Fibroblast of skin of right quadriceps (primary cell): Measurements from ENCODE around the gene ZMAT3.
A peak's percentile ranks its signal among the peaks of the same experiment; 100 is the strongest.

ENCODE experiments used
- DNase-seq: peaks from one replicate; pipeline ENCODE4 v3.0.0-alpha.2; 2013

Gene ZMAT3, protein sequence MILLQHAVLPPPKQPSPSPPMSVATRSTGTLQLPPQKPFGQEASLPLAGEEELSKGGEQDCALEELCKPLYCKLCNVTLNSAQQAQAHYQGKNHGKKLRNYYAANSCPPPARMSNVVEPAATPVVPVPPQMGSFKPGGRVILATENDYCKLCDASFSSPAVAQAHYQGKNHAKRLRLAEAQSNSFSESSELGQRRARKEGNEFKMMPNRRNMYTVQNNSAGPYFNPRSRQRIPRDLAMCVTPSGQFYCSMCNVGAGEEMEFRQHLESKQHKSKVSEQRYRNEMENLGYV

DNA sequence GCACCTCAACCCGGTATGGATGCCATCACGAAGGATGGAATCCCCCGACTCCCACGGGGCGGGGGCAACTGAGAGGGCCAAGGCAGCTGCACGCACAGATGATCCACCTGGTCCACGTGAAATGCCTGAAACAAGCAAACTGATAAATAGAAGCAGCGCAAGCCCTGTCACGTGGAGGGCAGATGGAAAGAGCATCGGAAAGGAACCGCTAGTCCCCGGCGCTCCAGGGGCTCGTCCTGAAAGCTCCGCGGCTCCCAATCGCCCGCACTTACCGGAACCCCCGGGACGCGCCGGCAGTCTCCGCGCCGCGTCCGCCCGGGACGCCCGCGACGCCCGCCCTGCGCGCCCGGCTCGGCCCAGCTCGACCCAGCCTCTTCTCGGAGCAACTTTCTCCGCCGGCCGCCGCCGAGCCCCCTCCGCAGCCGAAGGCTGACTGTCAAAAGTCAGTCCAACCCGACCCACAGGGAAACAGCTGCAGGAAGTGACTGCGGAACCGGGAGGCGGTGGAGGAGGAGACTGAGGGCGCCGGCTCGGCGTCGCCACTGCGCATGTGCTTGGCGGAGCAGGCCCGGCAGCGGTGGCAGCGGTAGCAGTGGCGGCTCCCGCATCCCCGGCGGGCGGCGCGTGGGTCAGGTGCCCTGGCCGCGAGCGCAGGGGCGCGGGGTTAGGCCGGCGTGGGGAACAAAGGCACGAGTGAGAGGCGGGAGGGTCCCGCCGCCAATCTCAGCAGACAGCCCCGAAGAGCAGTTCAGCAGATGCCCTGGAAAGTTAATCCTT lies at the start of gene ZMAT3:
ZMAT3 (minus strand) TSS at position 487 of the 777 bp plus-strand sequence. CDS start 4,057 bp downstream, outside the sequence.
- DNase-seq: peak; percentile 78

DNA sequence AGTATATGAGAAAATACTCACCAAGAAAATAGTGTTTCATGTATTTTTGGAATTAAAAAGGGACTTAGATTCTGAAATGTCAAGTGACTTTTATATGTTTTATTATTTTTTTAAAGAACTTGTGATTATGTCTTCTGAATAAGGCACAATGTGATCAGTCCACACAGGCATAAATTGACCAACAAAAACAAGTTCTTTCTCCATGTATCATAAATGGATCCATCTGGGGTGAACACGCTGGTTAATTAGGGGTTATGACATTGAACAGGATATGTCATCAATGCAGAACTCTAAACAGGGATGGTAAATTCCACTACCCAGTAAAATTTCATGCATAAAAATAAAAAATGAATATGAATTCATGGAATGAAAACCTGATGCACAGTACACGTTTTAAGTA lies 45.2 kb upstream of the ZMAT3 start:
- no peak for DNase-seq

DNA sequence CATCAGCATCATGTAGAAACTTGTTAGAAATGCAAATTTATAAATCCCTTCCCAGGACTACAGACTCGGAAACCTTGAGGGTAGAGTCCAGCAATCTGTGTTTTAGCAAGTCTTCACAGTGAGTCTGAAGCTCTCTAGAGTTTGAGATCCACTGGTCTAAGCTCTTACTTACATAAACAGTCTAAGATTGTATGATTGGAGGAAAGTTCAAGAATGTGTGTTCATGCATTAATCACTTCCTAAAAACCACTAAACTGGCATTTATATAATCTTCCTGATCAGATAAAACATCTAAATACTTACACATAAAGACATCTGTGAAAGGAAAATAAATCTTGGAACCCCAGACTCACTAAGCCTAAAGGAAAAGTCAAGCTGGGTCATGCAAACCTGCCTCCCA lies 43.8 kb upstream of the ZMAT3 start:
- DNase-seq: peak; percentile 55

DNA sequence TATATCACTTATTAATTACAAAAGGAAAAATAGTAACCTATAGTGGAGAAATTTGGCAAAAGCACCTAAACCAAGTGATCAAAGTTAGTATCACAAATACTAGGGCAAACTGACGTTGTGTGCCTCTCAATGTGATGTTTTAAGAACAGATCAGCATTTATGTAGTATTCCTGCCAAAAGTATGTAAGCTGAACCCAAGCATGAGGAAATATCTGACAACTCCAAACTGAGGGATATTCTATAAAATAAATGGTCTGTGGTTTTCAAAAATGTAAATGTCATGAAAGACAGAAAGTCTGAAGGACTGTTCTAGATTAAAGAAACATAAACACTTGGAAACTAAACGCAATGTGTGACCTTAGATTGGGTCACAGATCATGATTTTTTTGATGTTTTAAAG lies 42.3 kb upstream of the ZMAT3 start:
- DNase-seq: peak; percentile 66

DNA sequence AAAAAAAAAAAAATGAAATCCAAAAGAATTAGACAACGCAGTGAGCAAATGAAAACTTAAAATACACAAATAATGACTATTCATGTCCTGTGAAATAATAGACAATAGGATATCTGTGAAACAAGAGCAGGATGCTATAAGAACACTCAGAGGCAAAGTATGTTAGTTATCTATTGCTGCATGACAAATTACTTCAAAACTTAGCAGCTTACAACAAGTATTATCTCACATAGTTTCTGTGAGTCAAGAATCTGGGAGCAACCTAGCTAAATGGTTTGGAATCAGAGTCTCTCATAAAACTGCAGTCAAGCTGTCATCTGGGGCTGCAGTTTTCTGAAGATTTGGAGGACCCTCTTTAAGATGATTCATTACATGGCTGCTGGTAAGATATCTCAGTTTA lies 36.5 kb upstream of the ZMAT3 start:
- peak; percentile 81 for DNase-seq

DNA sequence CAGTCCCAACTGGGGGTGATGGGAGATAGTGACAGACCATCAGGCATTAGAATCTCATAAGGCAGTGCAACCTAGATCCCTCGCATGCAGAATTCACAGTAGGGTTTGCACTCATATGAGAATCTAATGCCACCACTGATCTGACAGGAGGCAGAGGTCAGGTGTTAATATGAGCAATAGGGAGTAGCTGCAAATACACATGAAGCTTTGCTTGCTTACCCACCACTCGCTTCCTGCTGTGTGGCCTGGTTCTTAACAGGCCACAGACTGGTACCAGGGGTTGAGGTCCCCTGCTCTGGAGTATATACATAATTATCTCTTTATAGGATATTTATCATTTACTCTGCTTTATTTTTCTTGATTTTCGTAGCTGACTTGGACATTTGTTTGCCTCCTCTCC lies 36.0 kb upstream of the ZMAT3 start:
- no peak for DNase-seq

DNA sequence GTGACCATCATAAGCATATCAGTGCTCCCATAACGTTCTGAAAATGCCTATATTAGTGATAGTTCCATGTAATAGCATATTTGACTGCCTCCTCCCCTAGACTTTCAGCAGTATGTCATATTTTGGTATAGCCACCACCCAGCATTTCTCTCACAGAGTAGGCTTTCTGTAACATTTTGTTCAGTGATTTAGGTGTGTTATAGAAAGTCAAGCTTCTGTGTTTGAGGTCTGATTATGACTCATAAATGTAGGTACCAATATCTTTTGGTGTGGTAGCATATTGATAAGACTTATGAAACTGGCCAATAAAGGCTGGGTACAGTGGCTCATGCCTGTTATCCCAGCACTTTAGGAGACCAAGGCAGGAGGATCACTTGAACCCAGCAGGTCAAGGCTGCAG lies 34.3 kb upstream of the ZMAT3 start:
- no peak for DNase-seq

DNA sequence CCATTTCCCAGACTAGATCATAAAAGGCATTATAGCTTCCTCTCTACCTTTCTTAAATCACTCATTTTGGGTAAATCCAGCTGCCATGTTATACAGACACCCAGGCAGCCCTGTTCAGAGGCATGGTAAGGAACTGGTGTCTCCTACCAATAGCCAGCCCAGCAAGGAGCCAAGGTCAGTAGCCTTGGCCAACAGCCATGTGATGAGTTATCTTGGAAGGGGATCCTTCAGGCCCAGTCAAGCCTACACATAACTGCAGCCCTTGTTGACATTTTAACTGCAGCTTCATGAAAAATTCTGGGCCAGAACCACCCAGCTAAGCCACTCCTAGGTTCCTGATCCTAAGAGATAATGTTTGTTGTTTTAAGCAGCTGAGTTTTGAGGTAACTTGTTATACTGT lies 29.0 kb upstream of the ZMAT3 start:
- peak; percentile 15 for DNase-seq

DNA sequence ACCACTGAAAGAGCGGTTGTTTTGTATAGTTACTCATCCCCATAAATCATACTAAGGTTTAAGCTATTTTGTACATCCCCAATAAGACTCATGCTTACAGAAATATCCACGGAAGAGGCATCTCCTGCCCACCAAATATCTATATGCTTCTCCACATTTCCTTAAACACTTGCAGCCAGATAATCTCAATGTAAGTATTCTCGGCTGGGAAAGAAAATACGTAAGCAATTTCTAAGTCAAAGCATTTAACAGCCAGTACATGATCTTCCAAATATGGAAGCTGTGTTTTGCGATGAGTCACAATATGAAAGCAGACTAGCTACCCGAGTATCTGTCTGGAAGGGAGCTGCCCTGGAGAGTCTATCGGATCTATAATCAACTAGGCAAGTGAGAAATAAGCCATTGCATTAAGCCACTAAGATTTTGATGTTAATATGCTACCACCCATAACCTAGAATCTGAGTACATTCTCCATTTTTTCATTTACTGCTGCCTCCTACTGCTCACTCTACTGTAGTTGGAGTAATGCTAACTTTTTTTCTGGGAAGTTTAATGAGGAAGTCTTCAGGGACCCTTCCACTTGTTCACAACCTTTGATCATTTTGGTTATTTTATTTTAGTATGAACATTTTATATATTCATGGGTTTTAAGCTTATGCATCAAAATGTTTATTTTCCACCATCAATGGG lies 26.9 kb upstream of the ZMAT3 start:
- DNase-seq: peak; percentile 69

DNA sequence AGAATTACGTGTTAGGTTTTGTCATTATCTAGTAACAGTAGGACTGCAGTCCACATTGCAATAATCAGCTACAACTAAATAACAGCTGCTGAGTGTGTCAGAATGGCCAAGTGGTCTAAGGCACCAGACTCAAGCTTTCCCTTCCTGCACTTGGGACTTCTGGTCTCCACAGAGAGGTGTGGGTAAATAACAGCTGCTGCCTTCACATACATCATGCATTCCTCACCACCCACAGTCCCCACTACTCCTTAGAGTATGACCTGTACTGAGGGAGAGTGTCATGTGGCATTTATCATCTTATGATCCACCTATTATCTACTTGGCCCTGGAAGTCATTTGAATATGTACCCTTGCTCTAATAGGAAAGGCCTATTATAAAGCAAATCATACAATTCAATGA lies 22.2 kb upstream of the ZMAT3 start:
- no peak for DNase-seq

DNA sequence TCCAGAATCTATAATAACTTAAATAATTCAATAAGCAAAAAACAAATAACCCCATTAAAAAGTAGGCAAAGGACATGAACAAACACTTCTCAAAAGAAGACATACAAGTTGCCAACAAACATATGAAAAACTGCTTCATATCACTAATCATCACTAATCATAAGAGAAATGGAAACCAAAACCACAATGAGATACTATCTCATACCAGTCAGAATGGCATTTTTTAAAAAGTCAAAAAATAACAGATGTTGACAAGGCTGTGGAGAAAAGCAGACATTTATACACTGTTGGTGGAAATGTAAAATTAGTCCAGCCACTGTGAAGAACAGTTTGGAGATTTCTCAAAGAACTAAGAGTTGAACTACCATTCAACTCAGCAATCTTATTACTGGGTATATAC lies 19.5 kb upstream of the ZMAT3 start:
- no peak for DNase-seq

DNA sequence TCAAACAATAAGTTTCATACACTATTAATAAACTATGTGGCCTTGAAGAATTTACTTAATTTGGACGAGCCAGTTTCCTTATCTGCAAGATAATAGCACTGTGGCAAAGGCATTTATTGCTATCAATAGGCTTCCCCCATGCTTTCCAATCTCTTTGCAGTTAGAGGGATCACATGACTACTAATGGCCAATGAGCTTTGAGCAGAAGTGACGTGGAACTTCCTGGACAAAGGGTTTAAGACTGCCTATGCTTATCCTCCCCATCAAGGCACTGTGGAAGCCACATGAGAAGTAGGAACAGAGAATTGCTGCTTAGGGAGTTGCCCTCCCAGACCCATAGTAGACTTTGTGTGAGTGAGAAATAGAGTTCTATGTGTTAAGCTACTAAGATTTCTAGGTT lies 16.7 kb upstream of the ZMAT3 start:
- no peak for DNase-seq

DNA sequence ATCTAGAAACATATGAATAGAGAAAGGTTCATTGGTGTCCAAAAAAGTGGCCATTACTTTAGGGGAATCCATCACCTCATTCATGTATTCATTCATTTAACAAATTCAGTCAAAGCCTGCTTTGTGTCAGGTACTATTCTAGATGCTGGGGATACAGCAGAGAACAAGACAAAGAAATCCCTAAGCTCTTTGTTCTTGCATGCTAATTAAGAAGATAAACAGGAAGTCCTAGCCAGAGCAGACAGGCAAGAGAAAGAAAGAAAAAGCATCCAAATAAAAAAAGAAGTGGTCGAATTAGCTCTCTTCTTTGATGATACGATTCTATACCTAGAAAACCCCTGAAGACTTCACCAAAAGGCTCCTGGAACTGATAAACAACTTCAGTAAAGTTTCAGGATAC lies 12.4 kb upstream of the ZMAT3 start:
- DNase-seq: no peak

DNA sequence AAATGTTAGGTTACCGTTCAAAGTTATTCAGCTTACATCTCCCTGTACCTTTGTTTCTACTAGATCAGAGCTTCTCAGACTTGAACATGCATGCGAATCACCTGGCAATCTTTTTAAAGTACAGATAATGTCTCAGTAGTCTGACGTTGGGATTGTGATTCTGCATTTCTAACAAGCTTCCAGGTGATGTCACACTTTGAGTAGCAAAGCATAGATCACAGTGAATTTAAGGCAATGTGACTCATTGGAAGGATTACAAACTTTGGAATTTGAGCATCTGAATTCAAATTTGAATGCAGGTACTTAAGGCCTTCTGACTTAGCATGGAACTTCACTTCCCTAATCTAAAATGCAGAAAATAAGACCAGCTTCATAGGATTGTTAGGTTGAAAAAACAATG lies 10.8 kb upstream of the ZMAT3 start:
- no peak for DNase-seq

DNA sequence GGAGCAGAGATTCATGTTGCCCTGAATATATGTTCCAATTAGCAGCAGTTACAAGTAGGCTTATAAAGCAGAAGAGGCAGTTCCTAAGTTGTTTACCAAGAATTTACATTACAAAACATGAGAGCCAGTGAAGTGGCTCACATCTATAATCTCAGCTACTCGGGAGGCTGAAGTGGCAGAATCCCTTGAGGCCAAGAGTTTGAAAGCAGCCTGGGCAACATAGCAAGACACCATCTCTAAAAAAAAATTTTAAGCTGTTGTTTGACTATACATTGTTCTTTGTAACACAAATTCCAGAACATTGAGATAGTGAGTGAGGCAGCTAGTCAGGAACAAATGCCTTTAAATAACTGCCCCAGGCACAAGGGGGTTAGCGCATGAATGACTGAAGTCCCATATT lies 10.3 kb upstream of the ZMAT3 start:
- no peak for DNase-seq

DNA sequence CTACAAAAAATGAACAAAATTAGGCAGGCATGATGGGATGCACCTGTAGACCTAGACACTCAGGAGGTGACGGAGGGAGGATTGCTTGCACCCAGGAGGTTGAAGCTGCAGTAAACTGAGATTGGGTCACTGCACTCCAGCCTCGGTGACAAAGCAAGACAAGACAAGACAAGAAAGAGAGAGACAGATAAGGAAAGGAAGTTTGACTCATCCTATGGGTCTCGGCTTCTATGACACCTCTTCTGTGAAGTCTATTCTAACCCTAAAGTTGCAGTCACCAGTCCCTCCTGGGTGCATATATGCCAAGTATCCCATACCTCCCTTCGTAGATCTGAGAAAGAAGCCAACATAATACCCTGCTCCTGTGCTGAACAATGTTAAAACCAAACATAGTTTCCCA lies 7.9 kb upstream of the ZMAT3 start:
- DNase-seq: no peak

DNA sequence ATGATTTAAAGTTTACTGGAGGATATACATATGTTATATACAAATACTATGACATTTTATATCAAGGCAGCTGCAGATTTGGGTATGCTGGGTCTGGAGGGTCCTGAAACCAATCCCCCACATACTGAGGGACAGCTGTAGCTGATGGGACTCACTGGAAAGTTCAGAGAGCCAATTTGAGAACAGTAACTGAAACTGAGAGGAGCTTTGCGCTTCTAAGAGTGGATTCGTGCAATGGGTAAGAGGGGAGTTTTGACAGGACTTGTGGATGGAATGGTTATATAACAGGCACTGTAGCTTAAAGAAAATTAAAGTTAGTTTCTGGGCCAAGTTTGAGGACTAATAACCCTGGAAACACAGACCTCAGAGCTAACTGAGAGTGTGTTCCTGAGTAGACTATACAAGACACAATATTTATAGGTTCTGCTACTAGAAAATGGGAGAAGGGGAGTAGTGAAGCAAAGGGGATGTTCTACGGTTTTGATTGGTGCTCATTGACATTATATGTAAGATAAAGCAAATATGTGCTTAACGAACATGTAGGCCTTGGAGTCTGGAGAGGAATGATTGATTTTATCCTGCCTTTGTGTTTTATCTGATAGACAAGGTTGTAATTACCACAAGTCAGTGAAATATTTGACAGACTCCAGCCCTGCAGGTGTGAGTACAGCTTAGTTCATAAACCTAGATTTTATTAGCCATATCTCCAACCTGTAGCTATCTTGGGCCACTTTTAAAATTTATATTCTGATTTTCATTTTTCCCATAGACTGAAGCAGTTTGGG lies 4.8 kb upstream of the ZMAT3 start:
- DNase-seq: no peak

DNA sequence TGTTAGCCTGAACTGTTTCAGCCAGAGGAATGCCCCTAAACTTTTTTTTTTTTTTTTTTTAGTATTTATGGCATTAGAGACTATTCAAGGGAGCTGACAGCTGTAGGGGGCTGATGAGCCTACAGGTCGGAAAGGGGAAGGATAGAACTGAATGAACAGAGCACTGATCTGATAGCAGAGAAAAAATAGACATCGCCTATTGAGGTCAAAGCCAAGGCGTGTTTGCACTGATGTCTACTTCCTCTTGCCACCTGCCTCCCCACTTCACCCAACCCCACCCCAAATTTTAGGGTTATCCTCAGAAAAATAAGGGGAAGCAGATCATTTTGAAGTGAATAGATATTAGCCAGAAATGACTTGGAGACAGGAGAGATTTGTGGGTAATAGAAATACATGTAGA lies 3.0 kb upstream of the ZMAT3 start:
- DNase-seq: no peak

DNA sequence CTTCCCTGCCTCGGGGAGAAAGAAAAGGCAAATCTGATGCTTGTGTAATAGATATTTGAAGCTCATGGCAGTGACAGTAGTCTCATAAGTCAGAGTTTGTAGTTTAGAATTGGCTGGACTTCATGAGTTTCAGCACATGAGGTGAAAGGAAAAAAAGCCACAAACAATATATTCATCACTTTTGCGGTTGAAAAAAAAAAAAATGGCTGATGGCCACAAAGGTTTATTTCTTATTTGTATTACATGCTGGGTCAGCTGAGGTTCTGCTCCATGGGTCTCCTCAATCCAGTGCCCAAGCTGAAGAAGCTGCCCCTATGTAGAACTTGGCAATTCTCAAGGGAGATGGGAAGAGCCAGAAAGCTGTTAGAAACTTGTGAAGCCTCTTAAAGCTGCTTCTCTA lies 2.2 kb upstream of the ZMAT3 start:
- DNase-seq: no peak

DNA sequence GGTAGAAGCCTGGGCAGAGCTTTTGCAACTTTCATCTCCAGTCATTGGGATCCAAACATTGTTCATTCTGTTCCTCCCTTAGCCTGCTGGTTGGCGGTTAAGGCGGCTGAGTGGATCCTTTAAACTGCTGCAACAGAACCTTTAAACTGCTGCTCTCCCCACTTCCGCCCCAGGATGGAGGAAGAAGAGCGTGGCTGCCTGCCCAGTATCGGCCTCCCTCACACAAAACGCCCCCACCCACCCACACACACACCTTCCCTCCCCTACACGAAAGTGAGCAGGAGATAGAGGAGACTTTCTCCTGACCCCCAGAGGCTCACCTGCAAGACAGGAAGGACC lies 460 bp upstream of the ZMAT3 start:
- DNase-seq: peak; percentile 20

DNA sequence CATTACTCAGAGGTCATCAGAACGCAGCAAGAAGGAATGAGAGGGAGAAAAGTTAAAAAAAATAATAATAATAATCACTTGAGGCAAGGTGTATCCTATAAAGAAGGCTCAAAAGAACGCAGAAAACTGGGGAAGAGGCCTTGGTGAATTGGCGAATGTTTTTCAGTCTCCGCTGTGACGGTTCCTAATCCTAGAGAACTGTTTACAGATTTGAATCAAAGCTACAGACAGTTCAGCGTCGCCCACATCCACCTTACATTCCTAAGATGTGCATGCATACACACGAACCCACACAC lies 634 bp downstream of the ZMAT3 start:
- no peak for DNase-seq

DNA sequence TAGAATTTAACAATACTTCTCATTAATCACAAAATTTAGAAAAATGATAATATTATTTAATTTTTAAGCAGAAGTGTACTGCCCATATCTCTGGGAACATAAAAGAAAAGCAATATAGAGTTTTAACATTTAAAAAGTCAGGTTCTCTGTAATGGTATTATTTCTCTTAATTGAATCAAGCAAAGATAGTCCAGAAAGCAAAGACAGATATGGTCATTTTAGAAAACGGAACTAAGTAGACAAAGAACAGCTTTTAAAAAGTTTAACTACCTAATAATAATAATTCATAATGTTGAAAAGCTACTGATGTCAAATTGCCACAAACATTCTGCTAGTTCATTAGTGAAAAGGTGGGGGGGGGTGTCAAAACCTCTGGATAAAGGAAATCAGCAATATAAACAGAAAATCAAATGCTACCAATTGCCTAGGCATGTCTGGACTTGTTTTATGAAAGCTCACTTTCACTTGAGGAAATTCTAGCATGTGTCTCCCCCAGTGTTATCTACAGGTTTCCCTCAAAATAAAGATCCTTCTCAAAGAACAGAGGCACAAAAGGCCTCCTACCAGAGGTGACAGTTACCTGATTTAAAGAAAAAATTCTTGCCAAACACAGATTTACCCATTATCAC lies 1.7 kb downstream of the ZMAT3 start:
- DNase-seq: peak; percentile 19
